Measurements from ENCODE around the gene RBM22. TPM values are rescaled to one million over a fixed set of nuclear protein-coding genes. Genes with fewer than 3 reads are reported as not detected.

The RBM22 gene
- total RNA-seq, 1 experiment from 2014 or later = 34.0 TPM

DNA sequence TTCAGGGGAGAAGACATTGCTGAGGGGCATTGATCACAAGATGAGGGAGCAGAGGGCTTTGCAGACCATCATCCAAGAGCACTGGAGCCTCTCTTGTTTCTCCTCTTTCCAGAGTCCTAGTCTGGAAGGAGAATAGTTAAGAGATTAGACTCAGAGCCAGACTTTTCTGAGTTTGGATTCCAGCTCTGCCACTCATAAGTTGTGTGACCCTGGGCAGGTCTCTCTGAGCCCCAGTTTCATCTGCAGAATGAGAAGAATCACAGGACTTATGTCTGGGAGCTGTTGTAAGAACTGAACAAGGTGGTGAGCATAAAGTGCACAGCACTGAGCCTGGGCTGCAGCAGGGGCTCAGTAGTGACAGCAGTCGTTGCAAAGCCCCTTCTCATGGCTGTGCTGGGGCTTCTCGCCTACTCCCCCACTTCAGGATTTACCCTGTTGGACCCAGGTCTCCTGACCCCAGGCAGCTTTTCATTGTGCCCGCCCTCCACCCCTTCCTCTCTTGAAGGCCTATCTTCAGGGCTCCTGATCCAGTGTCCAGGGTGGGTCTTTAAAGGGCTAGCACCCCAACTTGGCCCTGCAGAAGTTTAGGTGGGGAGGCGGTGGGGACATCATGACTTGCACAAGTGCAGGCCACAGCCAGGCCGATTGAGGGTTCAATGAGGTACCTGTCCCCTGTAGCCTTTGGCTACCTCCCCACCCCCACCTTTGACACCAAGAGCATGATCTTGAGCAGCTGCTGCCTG, 58.9 kb downstream of the RBM22 start:
- Mint-ChIP-seq H3K27ac (no peak overlapping the region), H3K9me3 (no peaks in the 10 kb centered on the region), H3K27me3 (ENCODE audit: low read depth) (no peaks in the 10 kb centered on the region), H3K4me3 (no peak overlapping the region), H3K4me1 (peaks cover 40% of the 10 kb centered on the region), H3K36me3 (no peaks in the 10 kb centered on the region)
- CTCF ChIA-PET = interaction anchor here (0.7 to 1.3 kb wide), 7 partner anchors 14 to 82 kb away, joined by 3 to 4 read pairs (median 3); no protein-coding TSS in a partner anchor
- DNase-seq (ENCODE audit: low spot score) (no peak), ATAC-seq (no peak)
- POLR2A ChIA-PET = interaction anchor here (0.8 kb wide), 1 partner anchor 59 kb away, joined by 3 read pairs; the partner anchor contains the start of gene RBM22
- TF ChIP-seq, protein P1, sequence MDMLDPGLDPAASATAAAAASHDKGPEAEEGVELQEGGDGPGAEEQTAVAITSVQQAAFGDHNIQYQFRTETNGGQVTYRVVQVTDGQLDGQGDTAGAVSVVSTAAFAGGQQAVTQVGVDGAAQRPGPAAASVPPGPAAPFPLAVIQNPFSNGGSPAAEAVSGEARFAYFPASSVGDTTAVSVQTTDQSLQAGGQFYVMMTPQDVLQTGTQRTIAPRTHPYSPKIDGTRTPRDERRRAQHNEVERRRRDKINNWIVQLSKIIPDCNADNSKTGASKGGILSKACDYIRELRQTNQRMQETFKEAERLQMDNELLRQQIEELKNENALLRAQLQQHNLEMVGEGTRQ (CRISPR knock-in tag; IDR thresholded peaks at IDR 0.05) = no peak
- TF ChIP-seq SMAD3 (CRISPR knock-in tag; IDR thresholded peaks at IDR 0.05; ENCODE audit: borderline replicate concordance) (no peak), ZNF138 (CRISPR knock-in tag; conservative IDR thresholded peaks at IDR 0.05) (no peak), GABPB1 (CRISPR knock-in tag; IDR thresholded peaks at IDR 0.05) (no peak), ATF2 (CRISPR knock-in tag; IDR thresholded peaks at IDR 0.05; ENCODE audit: borderline replicate concordance, low read depth) (no peak), ARID4B (CRISPR knock-in tag; IDR thresholded peaks at IDR 0.05; ENCODE audit: borderline replicate concordance) (no peak), MAX (CRISPR knock-in tag; IDR thresholded peaks at IDR 0.05) (no peak), OVOL2 (CRISPR knock-in tag; IDR thresholded peaks at IDR 0.05; ENCODE audit: borderline replicate concordance) (no peak), GRHL2 (CRISPR knock-in tag; IDR thresholded peaks at IDR 0.05; ENCODE audit: insufficient replicate concordance, severe bottlenecking) (no peak), ESRRA (CRISPR knock-in tag; IDR thresholded peaks at IDR 0.05; ENCODE audit: borderline replicate concordance) (no peak), TCF7 (CRISPR knock-in tag; IDR thresholded peaks at IDR 0.05; ENCODE audit: low read depth) (no peak), ZNF671 (CRISPR knock-in tag; IDR thresholded peaks at IDR 0.05) (no peak), KAT7 (CRISPR knock-in tag; IDR thresholded peaks at IDR 0.05; ENCODE audit: borderline replicate concordance) (no peak), NFE2L1 (CRISPR knock-in tag; IDR thresholded peaks at IDR 0.05) (no peak), ZNF423 (CRISPR knock-in tag; IDR thresholded peaks at IDR 0.05) (no peak), AFF4 (CRISPR knock-in tag; IDR thresholded peaks at IDR 0.05; ENCODE audit: borderline replicate concordance) (no peak)
- TF ChIP-seq, protein P2, sequence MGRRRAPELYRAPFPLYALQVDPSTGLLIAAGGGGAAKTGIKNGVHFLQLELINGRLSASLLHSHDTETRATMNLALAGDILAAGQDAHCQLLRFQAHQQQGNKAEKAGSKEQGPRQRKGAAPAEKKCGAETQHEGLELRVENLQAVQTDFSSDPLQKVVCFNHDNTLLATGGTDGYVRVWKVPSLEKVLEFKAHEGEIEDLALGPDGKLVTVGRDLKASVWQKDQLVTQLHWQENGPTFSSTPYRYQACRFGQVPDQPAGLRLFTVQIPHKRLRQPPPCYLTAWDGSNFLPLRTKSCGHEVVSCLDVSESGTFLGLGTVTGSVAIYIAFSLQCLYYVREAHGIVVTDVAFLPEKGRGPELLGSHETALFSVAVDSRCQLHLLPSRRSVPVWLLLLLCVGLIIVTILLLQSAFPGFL (CRISPR knock-in tag; IDR thresholded peaks at IDR 0.05; ENCODE audit: borderline replicate concordance) = no peak

Data from WTC11 (cell line).